M059J (cell line): ENCODE measurements around the gene SLC44A5. TPM values are rescaled to one million over a fixed set of nuclear protein-coding genes. Genes with fewer than 3 reads are reported as not detected.
"Not testable (repeated sequence)": the region's sequence is repeated elsewhere in the genome, so short reads cannot be mapped to it uniquely, and the experiment has no call there.

Experiments
- DNase-seq: peaks from one replicate; pipeline ENCODE4 v3.0.0-alpha.2; 2012; ENCODE audit warnings: low read depth
- total RNA-seq: library from RNA; depleted of rRNA; stranded (reverse); fragments of >200 nt; shearing (Covaris generic); gene quantifications from 2 replicates; pipeline ENCODE4 v1.2.3, GENCODE V29; 2014; rRNA removed

The SLC44A5 gene
- 0.12 TPM in 1 of 2 replicates, not detected in the other for total RNA-seq

DNA sequence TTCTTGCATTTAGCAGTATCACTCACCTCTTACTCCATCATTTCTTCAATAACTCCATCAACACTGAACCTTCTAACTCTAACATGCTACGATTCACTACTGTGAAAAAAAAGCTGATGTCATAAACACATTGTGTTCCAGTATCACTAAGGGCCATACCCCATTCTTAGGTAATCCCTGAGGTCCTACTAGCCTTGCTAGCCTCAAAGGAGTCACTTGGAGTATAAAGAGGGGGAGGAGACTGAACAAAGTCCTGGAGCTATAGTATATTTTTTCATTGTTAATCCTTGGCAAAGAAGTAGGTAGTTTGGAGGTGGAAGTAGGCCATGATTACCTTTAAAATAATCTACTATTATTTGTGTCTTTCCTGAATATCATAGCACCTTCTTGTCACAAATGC is at the start of gene SLC44A5:
TSS of gene SLC44A5 (minus strand) at position 101 of the 400 bp plus-strand sequence. CDS start 69,667 bp downstream, outside the sequence.
- DNase-seq, result no peak

DNA sequence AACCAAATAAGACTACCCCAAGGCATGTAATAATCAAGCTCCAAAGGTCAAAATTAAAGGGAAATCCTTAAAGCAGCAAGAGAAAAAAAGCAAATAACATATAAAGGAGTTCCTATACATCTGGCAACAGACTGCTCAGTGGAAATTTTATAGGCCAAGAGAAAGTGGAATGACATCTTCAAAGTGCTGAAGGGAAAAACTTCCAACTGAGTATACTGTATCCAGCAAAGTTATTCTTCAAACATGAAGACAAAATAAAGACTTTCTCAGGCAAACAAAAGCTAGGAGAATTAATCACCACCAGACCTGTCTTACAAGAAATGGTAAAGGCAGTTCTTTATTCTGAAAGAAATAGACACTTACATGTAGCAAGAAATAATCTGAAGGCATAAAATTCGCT is 45.0 kb upstream of the SLC44A5 start:
- no peak for DNase-seq

DNA sequence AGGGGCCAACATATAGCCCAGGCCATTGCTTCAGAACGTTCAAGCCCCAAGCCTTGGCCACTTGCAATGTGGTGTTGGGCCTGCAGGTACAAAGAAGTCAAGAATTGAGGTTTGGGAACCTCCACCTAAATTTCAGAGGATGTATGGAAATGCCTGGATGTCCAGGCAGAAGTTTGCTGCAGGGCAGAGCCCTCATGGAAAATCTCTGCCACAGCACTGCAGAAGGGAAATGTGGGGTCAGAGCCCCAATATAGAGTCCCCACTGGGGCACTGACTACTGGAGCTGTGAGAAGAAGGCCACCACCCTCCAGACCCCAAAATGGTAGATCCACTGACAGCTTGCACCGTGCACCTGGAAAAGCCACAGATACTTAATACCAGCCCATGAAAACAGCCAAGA is 36.3 kb upstream of the SLC44A5 start:
- DNase-seq, result not testable (repeated sequence)

DNA sequence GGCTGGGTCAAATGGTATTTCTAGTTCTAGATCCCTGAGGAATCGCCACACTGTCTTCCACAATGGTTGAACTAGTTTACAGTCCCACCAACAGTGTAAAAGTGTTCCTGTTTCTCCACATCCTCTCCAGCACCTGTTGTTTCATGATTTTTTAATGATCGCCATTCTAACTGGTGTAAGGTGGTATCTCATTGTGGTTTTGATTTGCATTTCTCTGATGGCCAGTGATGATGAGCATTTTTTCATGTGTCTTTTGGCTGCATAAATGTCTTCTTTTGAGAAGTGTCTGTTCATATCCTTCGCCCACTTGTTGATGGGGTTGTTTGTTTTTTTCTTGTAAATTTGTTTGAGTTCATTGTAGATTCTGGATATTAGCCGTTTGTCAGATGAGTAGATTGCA is 34.2 kb upstream of the SLC44A5 start:
- not testable (repeated sequence) for DNase-seq

DNA sequence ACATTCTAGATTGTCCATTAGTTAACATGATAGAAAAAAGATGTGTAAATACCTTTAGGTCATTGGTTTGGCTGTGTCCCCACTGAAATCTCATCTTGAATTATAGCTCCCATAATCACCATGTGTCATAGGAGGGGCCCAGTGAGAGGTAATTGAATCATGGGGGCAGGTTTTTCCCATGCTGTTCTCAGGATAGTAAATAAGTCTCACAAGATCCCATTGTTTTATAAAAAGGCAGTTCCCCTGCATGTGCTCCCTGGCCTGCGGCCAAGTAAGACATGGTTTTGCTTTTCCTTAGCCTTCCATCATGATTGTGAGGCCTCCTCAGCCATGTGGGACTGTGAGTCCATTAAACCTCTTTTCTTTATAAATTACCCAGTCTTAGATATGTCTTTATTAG is 32.5 kb upstream of the SLC44A5 start:
- peak; percentile 3 for DNase-seq

DNA sequence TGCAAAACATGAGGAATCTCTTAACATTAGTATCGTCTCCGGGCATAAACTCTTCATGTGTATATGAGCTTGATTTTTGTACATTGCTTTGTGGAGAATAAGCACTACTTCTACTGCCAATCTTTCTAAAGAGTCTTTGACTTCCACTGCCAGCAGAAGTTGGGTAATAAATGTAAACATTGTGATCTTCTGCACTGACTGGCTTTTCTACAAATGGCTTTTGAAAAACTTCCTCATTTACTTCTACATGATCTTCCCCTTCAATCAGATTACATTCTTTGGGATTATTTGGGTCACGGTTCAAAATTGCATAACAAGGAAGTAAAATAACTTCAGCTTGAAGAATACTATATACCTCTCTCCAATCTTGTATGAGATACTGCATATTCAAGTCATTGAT is 30.4 kb upstream of the SLC44A5 start:
- DNase-seq, result no peak

DNA sequence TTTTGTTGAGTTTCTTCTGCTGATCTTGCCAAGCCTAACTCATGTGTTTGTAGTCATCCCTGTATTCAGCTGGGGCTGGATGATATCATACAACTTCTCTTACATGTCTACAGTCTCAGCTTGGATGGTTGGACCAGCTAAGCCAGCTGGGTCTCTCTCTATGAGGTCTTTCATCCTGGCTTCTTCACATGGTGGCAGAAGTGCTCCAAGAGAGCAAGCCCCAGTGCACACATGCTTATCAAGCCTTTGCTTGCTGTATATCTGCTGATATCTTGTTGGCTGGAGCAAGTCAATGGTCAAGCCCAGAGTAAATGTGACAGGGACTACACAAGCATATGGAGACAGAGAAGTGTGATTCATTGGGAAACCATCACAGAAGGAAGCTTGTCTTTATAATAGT is 29.2 kb upstream of the SLC44A5 start:
- DNase-seq, result no peak

DNA sequence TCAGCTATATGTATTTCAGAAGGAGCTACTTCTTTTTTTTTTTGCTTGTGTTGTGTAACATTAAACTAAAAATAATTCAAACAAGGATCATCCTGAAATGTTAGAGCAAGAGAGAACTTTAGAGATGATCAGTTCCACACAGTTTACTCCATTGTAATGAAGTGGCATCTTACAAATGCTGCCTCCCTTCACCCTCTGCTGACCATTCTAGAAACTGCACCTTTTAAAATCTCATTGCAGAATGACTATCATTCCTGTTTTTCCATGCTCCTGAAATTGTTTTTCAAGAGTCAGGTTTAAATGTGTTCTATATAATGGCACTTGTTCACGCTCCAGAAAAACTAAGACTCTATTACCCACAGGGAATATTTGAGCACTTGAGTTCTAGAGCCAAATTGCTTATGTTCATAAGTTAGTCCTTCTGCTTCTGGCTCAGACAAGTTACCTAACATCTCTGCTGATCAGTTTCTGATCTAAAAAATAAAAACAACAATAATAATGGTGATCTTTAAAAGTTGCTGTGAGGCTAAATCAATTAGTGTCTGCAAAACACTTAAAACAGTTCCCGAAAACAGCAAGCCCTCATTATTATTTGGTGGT is 21.5 kb upstream of the SLC44A5 start:
- DNase-seq, result peak; percentile 24

DNA sequence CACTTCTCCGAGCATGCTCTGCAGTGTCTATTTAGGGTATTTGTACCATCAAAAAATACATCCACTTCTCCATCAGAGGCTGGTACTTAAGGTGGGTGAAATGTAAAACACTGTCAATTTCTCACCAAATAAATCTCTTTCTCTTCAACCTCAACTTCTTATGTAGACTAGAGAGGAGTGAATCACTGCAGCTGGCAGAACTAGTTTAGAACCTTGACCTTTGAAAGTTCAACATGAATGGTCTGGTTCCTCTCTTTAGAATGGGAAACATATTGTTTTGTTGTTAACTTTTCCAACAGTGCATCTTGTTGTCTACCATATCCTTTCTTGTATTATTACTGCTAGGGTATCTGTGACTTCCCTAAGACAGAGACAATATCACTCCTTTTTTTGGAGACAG is 20.1 kb upstream of the SLC44A5 start:
- no peak for DNase-seq

DNA sequence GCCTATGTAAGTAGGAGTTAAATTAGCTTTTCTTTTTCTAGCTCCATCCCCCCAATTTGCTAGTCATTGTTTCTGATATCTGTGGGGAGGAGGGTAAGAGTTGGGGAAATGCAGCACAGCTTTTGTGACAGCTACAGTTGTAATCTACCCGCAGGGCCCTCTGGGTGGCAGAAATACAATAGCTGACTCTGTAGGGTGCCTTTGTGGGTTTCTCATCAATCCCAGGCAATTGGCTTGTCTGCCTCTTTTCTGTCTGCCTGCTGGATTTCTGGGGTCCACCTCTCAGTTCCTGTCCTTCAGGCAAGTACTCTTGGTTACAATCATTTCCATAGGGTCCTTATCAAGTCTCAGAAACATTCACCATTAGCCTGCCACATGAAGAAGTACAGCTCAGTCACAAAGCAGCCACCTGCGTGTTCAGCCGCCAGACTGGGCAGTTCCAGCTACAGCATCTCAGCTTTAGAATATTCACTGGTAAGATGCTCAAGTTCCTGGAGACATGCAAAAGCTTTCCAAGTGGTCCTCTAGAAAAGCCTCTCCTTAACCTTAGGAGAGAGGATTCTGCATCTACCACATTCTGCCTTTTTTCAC is 19.2 kb upstream of the SLC44A5 start:
- DNase-seq, result no peak

DNA sequence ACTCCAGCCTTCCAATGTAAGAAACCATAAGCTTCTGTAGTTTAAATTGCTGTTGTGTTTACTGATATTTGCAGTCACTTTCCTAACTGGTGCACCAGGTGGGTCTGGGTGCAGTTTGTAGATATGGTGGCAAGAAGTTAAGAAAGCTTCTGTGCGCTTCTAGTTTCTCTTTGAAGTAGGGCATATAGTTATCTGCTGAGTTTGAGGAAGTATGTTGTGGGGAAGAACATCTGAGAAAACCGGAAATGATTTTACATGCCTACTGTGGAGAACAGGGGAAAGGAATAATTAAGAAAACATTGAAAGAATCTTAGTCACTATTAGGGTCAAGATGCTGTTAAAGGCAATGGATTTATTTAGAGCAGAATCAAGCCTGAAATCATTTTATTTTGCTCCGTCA is 14.9 kb upstream of the SLC44A5 start:
- DNase-seq, result no peak

DNA sequence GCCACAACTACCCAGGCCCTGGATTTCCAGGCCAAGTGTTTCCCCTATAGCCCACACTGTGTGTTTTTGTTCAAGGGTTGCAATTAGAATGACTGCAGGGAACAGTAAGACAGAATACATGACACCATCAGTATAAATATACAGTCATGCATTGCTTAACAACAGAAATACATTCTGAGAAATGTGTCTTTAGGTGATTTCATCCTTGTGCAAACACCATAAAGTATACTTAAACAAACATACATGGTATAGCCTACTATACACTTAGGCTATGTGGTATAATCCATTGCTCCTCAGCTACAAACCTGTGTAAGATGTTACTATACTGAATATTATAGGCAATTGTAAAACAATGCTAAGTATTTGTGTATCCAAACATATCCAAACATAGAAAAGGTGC is 7.5 kb upstream of the SLC44A5 start:
- no peak for DNase-seq

DNA sequence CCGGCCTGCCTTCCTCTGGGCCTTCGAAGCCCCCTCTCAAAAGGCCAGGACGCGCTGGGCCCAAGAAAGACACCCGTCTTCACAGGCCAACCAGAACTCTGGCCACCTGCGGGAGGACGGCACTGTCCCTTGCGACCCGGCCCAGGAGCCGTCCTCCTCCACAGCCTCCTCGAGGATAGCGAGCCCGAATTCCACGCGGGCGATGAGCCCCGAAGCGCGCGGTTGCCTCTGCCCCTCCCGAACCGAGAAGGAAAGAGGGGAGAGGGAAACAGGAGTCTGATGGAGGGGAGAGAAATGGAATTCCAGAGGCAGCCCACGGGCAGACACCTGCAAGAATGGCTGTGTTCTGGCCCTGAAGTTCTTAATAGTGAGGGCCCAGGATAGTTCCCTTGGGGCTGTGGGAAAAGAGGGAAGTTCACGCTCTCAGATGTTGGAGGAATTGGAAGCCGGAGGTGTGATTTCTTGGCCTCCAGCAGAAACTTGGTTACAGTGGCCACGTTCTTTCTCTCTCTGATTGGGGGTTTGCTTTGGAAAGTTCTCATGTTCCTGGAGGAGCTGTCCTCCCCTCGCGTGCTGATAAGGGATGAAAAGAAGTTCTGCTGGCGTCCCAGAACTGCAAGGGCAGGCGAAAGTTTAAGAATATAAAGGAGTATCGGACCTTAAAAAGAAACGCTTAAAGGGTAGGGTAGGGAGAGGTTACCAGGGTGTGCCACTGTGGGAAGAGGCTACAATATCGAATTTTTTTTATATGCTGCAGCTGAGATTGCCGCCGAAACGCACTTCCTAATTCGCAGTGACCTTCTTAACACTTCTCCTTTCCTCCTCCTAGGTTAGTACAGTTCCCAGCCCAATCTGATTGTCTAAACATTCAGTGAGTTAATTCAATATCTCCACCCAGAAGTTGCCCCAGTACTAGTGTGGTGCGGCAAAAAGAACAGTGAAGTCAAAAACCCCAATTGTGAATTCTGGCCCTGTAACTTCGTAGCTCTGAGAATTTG is 5.8 kb upstream of the SLC44A5 start:
- peak; percentile 18 for DNase-seq

DNA sequence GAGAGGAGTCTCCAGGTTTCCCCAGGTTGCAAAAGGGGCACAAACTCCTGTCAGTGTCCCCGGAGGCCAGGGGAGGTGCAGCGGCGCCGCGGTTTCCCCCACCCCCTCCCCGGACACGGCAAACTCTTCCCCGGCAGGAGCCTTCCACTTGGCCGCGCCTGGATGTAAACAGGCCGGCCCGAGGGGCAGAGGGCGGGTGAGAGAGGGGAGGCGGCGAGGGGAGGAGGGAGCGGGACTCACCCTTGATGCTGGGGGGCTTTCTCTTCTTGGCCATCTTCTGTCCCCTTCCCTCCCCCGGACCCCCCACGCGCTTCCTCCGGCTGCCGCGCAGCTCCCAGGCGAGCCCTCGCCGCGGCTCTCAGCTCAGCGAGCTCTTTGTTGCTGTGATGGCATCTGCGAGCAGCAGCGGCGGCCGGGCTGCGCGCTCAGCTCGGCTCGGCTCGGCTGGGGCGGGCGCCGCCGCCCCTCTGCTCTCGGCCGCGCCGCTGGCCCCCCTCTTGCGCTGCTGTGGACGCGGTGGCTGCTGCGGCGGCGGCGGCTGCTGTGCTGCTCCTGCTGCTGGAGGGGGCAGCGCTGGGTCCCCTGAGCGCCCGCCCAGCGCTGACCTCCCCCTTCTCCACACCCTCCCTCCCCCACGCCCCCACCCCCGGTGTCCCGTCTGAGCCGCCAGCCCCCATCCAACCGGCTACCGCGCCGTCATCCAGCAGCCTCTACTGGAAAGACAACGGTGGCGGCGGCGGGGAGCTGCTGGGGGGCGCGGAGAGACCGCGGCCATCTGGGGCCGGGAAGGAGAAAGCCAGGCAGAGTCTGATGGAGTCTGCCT is 4.9 kb upstream of the SLC44A5 start:
- DNase-seq, result peak; percentile 14

DNA sequence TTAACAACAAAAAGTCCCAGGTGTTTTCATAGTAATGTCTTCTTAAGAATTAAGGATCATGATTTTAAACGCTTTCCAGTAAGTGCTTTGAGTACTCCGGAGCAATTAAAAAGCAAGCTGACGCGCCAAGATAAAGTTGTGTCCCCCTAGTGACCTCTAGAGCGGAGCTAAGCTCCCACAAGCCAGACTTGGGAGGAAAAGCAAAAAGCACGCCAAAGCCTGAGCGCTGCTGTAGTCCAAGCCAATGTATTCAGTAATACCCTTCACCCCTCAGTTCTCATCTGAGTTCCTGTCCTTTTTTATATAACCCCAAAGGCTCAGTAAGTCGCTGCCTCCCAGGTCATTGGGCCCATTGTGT is 3.5 kb upstream of the SLC44A5 start:
- DNase-seq, result no peak

DNA sequence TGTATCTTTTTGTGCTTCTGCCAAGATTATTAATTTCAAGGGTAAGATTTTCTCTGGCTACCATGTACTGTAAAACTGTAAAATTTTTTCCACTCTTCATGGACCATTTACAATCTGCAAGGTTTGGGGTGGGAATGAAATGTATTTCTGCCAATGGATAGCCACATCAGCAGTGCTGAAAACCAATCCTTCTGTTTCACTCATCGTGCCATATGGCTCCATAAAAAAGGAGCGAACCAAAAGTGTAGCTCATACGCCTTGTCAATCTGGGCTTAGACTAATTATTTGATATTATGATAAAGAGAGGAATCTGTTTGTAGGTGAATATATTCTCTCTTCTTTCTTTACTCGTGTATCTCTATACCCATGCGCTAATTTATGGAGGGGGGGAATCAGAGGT is 3.0 kb upstream of the SLC44A5 start:
- no peak for DNase-seq

DNA sequence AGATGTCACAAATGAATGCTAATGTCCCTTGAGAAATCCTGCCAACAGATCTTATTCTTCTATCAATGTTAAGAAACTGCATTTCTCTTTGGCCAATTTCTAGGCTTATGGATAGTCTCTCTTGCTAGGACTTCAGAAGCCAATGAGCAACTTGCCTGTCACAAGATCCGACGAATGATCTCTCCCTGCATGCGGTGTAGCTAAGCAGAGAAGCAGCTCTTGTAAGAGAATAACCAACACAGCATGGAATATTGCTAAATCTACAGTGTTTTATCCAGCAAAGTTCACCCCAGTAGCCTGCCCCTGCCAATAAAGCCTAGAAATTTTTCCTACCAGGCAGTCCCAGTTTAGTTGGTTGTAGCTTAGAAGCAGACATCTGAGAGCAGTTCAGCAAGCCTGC is 2.1 kb upstream of the SLC44A5 start:
- DNase-seq, result no peak

DNA sequence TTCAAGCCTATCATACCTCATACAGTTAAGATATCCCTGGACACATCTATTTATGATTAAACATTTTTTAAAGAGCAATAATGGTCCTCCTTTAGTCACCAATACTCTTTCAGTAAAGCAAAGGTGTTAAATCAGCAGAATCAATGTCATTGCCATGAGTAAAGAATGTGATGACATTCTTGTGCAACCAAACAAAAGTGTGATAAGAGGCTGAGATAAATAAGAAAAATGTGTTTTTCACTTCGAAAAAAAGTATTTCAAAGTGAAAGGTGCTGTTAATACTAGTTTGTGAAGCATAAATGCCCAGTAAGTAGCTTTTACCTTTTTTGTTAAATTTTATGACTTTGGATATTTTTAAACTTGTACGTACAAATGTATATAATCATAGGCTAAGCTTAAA is 8.4 kb downstream of the SLC44A5 start:
- DNase-seq, result no peak

DNA sequence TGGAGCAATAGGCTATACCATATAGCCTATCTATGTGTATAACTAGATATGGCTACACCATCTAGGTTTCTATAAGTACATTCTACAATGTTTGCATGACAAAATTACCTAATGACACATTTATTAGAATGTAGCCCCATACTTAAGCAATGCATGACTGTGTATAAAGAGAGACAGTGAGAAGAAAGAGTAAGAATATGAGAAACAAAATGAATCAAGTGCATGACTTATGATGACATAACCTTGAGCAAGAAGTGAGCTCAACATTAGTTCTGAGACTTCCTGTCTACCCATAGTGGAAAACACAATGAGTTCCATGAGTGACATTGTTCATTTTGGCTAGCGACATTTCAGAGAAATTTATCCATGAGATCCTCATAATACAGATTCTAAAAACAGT is 10.1 kb downstream of the SLC44A5 start:
- DNase-seq, result no peak

DNA sequence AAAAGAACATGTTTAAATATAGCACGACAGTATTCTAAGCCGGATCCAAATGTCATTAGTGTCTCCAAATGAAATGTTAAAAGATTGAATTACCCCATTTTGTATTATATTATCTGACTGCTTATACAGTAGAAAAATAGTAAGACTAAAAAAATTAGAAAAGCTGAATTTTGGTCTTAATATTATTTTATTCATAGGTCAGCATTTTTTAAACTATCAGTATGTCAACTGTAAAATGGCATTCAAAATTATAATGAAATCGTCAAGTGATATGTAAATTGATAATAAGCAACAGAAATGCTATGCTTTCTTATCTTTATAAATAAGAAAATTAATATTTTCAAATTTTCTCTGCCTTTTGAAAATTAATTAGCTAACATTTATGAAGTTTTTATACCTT is 16.6 kb downstream of the SLC44A5 start:
- DNase-seq, result no peak

DNA sequence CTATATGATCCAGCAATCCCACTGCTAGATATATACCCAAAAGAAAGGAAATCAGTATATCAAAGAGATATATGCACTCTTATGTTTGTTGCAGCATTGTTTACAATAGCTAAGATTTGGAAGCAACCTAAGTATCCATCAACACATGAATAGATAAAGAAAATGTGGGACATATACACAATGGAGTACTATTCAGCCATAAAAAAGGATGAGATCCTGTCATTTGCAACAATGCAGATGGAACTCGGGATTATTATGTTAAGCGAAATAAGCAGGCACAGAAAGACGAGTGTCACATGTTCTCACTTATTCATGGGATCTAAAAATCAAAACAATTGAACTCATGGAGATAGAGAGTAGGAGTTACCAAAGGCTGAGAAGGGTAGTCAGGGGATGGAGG is 17.5 kb downstream of the SLC44A5 start:
- not testable (repeated sequence) for DNase-seq

DNA sequence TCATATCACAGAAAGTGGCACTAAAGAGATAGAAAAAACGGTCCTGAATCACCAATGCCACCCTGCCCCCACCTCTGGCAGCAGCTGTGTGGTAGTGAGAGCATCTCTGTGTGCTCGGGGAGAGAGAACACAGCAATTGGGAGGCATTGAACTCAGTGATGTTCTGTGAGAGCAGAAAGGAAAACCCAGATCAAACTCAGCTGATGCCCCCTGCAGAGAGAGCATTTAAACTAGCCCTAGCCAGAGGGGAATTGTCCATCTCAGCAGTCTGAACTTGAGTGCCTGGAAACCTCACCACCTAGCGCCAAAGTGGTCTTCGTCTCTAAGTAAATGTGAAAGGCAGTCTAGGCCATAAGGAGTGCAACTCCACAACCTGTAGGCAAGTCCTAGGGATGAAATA is 21.3 kb downstream of the SLC44A5 start:
- DNase-seq, result no peak
